Hepatocyte (in vitro differentiated cells): ENCODE results near the gene FBXO21.

Experiments used
- EZH2 ChIP-seq: fragments of 200-600 bp; sonication (generic); IDR thresholded peaks from 2 replicates; pipeline ENCODE4 v1.6.1; 2016; ENCODE audit warnings: antibody characterized with exemption, mild to moderate bottlenecking, borderline replicate concordance
- TF ChIP-seq, protein P1 (sequence below): fragments of 200-600 bp; sonication (generic); IDR thresholded peaks from 2 replicates; pipeline ENCODE4 v1.5.1; 2016; ENCODE audit warnings: antibody characterized with exemption, mild to moderate bottlenecking; ENCODE audit not compliant: poor library complexity

DNA sequence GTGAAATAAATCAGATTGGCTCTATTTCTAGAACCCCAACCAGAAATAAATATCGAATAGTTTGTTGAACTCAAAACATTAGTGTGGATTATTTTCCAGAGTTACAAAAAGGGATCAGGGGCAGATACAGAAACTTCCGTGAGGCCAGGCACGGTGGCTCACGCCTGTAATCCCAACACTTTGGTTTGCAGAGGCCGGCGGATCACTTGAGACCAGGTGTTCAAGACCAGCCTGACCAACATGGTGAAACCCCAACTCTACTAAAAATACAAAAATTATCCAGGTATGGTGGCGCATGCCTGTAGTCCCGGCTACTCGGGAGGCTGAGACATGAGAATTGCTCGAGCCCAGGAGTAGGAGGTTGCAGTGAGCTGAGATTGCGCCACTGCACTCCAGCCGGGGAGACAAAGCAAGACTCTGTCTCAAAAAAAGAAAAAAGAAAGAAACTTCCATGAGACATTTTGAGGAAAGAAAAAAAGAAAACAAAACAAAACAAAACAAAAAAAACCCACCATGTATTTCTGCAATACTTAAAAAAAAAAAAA lies 2.1 kb downstream of the FBXO21 start:
- no peak for TF ChIP-seq EZH2
- TF ChIP-seq, protein P1, sequence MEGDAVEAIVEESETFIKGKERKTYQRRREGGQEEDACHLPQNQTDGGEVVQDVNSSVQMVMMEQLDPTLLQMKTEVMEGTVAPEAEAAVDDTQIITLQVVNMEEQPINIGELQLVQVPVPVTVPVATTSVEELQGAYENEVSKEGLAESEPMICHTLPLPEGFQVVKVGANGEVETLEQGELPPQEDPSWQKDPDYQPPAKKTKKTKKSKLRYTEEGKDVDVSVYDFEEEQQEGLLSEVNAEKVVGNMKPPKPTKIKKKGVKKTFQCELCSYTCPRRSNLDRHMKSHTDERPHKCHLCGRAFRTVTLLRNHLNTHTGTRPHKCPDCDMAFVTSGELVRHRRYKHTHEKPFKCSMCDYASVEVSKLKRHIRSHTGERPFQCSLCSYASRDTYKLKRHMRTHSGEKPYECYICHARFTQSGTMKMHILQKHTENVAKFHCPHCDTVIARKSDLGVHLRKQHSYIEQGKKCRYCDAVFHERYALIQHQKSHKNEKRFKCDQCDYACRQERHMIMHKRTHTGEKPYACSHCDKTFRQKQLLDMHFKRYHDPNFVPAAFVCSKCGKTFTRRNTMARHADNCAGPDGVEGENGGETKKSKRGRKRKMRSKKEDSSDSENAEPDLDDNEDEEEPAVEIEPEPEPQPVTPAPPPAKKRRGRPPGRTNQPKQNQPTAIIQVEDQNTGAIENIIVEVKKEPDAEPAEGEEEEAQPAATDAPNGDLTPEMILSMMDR = no peak
